H1 (cell line): Measurements from ENCODE around the gene RBP7. TPM values are rescaled to one million over a fixed set of nuclear protein-coding genes. Genes with fewer than 3 reads are reported as not detected.

Experiments
- CTCF ChIA-PET: fragments of 300-600 bp; sonication (Branson Sonifier 250); formaldehyde crosslinking; loops from one replicate; lab custom pipeline; 2021; ENCODE audit not compliant: partially characterized antibody; lab: Charles Lee
- POLR2A ChIA-PET: fragments of 300-600 bp; sonication (Branson Sonifier 250); formaldehyde crosslinking; loops from one replicate; lab custom pipeline; 2021; ENCODE audit warnings: inconsistent platforms; ENCODE audit not compliant: partially characterized antibody; lab: Charles Lee
- DNase-seq, 2 experiments: peaks; one replicate each; pipeline versions ENCODE4 v3.0.0 to v3.0.0-alpha.2; 2010 to 2022; ENCODE audit warnings: low spot score in 2 of 2, low read depth in 1 of 2, mixed read lengths in 1 of 2
- FAIRE-seq: peaks from 2 replicates; lab custom pipeline; 2011; peaks lifted over from hg19 to GRCh38; lab: Jason Lieb, UNC
- H2AFZ ChIP-seq: 2 replicates; pipeline ENCODE4 v1.8.1; 2012; ENCODE audit warnings: low read length, inconsistent platforms
- H2AK5ac ChIP-seq: 2 replicates; pipeline ENCODE4 v1.6.1; 2013; ENCODE audit warnings: low read depth, low read length
- H2BK120ac ChIP-seq: replicated peaks from 2 replicates; pipeline ENCODE3; 2013; ENCODE audit warnings: low read depth, low read length, inconsistent platforms
- H2BK12ac ChIP-seq: 2 replicates; pipeline ENCODE4 v1.6.1; 2013; ENCODE audit warnings: low read depth, low read length
- H2BK15ac ChIP-seq: 2 replicates; pipeline ENCODE4 v1.6.1; 2013; ENCODE audit warnings: low read length
- H2BK20ac ChIP-seq: 2 replicates; pipeline ENCODE4 v1.6.1; 2013; ENCODE audit warnings: low read length
- H2BK5ac ChIP-seq: 2 replicates; pipeline ENCODE4 v1.6.1; 2013; ENCODE audit warnings: low read depth, low read length
- H3K14ac ChIP-seq: 2 replicates; pipeline ENCODE4 v1.6.1; 2013; ENCODE audit warnings: inconsistent platforms; ENCODE audit not compliant: insufficient read length
- H3K18ac ChIP-seq: 2 replicates; pipeline ENCODE4 v1.6.1; 2013; ENCODE audit warnings: low read length; ENCODE audit errors: extremely low read depth
- H3K23ac ChIP-seq: 2 replicates; pipeline ENCODE4 v1.6.1; 2013; ENCODE audit warnings: inconsistent platforms; ENCODE audit not compliant: insufficient read length
- H3K23me2 ChIP-seq: 2 replicates; pipeline ENCODE4 v1.6.1; 2013; ENCODE audit warnings: low read depth, low read length
- H3K27ac ChIP-seq: 2 replicates; pipeline ENCODE4 v1.6.1; 2011; ENCODE audit warnings: low read depth, low read length, inconsistent platforms
- H3K27me3 ChIP-seq, 4 experiments: replicated peaks in 1 of 4; 1 replicate in 1 of 4; 2 replicates in 3 of 4; pipeline versions ENCODE4 v1.6.1 to v1.8.1; 2011 to 2013; ENCODE audit warnings: low read length in 3 of 4, mild to moderate bottlenecking in 3 of 4, inconsistent platforms in 2 of 4, mixed read lengths in 2 of 4, moderate library complexity in 1 of 4; ENCODE audit not compliant: control insufficient read depth in 3 of 4, insufficient read depth in 3 of 4; ENCODE audit errors: extremely low read depth in 1 of 4
- H3K36me3 ChIP-seq, 4 experiments: 2 replicates each; pipeline versions ENCODE4 v1.6.1 to v1.8.1; 2011 to 2013; ENCODE audit warnings: mild to moderate bottlenecking in 4 of 4, low read length in 3 of 4, moderate library complexity in 2 of 4, control low read depth in 1 of 4, inconsistent platforms in 1 of 4; ENCODE audit not compliant: insufficient read depth in 4 of 4, control insufficient read depth in 2 of 4
- H3K4ac ChIP-seq: replicated peaks from 2 replicates; pipeline ENCODE3; 2013; ENCODE audit warnings: low read length, low read depth, mixed read lengths, inconsistent platforms; ENCODE audit not compliant: insufficient read length
- H3K4me1 ChIP-seq, 4 experiments: replicated peaks in 1 of 4; 1 replicate in 1 of 4; 2 replicates in 3 of 4; pipeline versions ENCODE4 v1.6.1 to v1.8.1; 2011 to 2013; ENCODE audit warnings: low read length in 3 of 4, inconsistent platforms in 2 of 4, mixed read lengths in 1 of 4; ENCODE audit not compliant: insufficient read depth in 4 of 4, control insufficient read depth in 3 of 4
- H3K4me2 ChIP-seq, 2 experiments: 2 replicates each; pipeline versions ENCODE4 v1.6.1 to v1.8.1; 2011 to 2013; ENCODE audit warnings: low read depth in 2 of 2, low read length in 2 of 2, control low read depth in 1 of 2, inconsistent platforms in 1 of 2, mild to moderate bottlenecking in 1 of 2; ENCODE audit not compliant: insufficient read depth in 1 of 2
- H3K4me3 ChIP-seq, 4 experiments: fragments of 200-600, 300-600 bp in 1 of 4; sonication (generic), shearing (Covaris generic), sonication (Bioruptor Twin) in 1 of 4; 2 replicates each; pipeline versions ENCODE4 v1.5.1 to v1.8.1; 2011 to 2016; ENCODE audit warnings: low read length in 4 of 4, low read depth in 3 of 4, control low read depth in 2 of 4, inconsistent platforms in 2 of 4, mild to moderate bottlenecking in 2 of 4, mixed read lengths in 1 of 4, moderate library complexity in 1 of 4; ENCODE audit not compliant: insufficient read depth in 2 of 4; ENCODE audit errors: extremely low read depth in 1 of 4
- H3K56ac ChIP-seq: replicated peaks from 2 replicates; pipeline ENCODE3; 2013; ENCODE audit warnings: low read depth, mild to moderate bottlenecking, mixed read lengths, low read length, inconsistent platforms; ENCODE audit not compliant: insufficient read length
- H3K79me1 ChIP-seq: 2 replicates; pipeline ENCODE4 v1.6.1; 2013; ENCODE audit warnings: low read depth, low read length, control low read depth
- H3K79me2 ChIP-seq, 2 experiments: 2 replicates each; pipeline versions ENCODE4 v1.6.1 to v1.8.1; 2012 to 2013; ENCODE audit warnings: low read length in 2 of 2, mild to moderate bottlenecking in 2 of 2, inconsistent platforms in 1 of 2; ENCODE audit not compliant: insufficient read depth in 2 of 2, control insufficient read depth in 1 of 2
- H3K9ac ChIP-seq, 4 experiments: replicated peaks in 1 of 4; 1 replicate in 1 of 4; 2 replicates in 3 of 4; pipeline versions ENCODE4 v1.6.1 to v1.8.1; 2011 to 2013; ENCODE audit warnings: low read depth in 3 of 4, low read length in 3 of 4, control low read depth in 2 of 4, mild to moderate bottlenecking in 2 of 4, moderate library complexity in 2 of 4, inconsistent platforms in 1 of 4; ENCODE audit errors: extremely low read depth in 1 of 4
- H3K9me3 ChIP-seq, 2 experiments: 2 replicates each; pipeline versions ENCODE4 v1.6.1 to v1.8.1; 2012 to 2013; ENCODE audit warnings: mild to moderate bottlenecking in 2 of 2, moderate library complexity in 2 of 2, control low read depth in 1 of 2, inconsistent platforms in 1 of 2, low read depth in 1 of 2, low read length in 1 of 2, mixed read lengths in 1 of 2; ENCODE audit not compliant: insufficient read depth in 2 of 2
- H4K20me1 ChIP-seq, 2 experiments: replicated peaks in 1 of 2; 2 replicates each; pipeline versions ENCODE3 to v1.8.1; 2011 to 2013; ENCODE audit warnings: inconsistent platforms in 2 of 2, low read length in 2 of 2, mild to moderate bottlenecking in 1 of 2; ENCODE audit not compliant: insufficient read depth in 2 of 2, control insufficient read depth in 1 of 2
- H4K5ac ChIP-seq: 2 replicates; pipeline ENCODE4 v1.6.1; 2013; ENCODE audit warnings: low read length, low read depth, mixed read lengths, inconsistent platforms; ENCODE audit not compliant: insufficient read length
- H4K8ac ChIP-seq: 2 replicates; pipeline ENCODE4 v1.8.0; 2013; ENCODE audit warnings: mild to moderate bottlenecking, moderate library complexity, low read length, inconsistent platforms; ENCODE audit not compliant: insufficient read depth; ENCODE audit errors: extremely low read depth
- H4K91ac ChIP-seq: replicated peaks from 2 replicates; pipeline ENCODE3; 2013; ENCODE audit warnings: low read length, mixed read lengths, inconsistent platforms; ENCODE audit not compliant: insufficient read length
- BCL11A ChIP-seq, 2 experiments: IDR thresholded peaks; one replicate each; pipeline ENCODE4 v1.6.1; 2011; ENCODE audit warnings: low read depth in 2 of 2, low read length in 2 of 2, mild to moderate bottlenecking in 2 of 2
- CHD1 ChIP-seq: IDR thresholded peaks from 2 replicates; pipeline ENCODE4 v1.6.1; 2012; ENCODE audit warnings: low read depth, low read length, improper control_type of control experiment
- EGR1 ChIP-seq: IDR thresholded peaks from 2 replicates; pipeline ENCODE4 v1.6.1; 2011; ENCODE audit warnings: low read depth, low read length, borderline replicate concordance
- GTF2F1 ChIP-seq: IDR thresholded peaks from 2 replicates; pipeline ENCODE4 v1.6.1; 2012; ENCODE audit warnings: low read depth, low read length, improper control_type of control experiment, borderline replicate concordance
- PHF8 ChIP-seq: fragments of 200-600 bp; sonication (generic); conservative IDR thresholded peaks from 2 replicates; pipeline ENCODE4 v1.7.1; 2012; ENCODE audit warnings: low read depth, mild to moderate bottlenecking, inconsistent platforms, low read length, moderate library complexity
- SP1 ChIP-seq: IDR thresholded peaks from 2 replicates; pipeline ENCODE4 v1.6.1; 2011; ENCODE audit warnings: low read depth, low read length
- WGBS, 2 experiments: shearing (Covaris generic) in 1 of 2; methylation state at CpG; one replicate each; pipeline versions ENCODE4 v1.1.6 to v1.1.7; 2013 to 2015; ENCODE audit warnings: low lambda C conversion rate in 2 of 2, mixed read lengths in 2 of 2, inconsistent platforms in 1 of 2, low coverage in 1 of 2, missing lambda C conversion rate in 1 of 2; ENCODE audit not compliant: insufficient replicate concordance in 2 of 2, insufficient coverage in 1 of 2, insufficient read length in 1 of 2; ENCODE audit errors: extremely low coverage in 1 of 2, missing lambda C conversion rate in 1 of 2; 5-methylcytosine and 5-hydroxymethylcytosine counted together
- polyA plus RNA-seq, 7 experiments: library from polyadenylated mRNA; depleted of rRNA in 3 of 7; stranded (reverse) in 5 of 7; unstranded in 2 of 7; fragments of >200 nt in 5 of 7; fragments of 200-250 nt in 2 of 7; gene quantifications; 1 replicate in 5 of 7; 2 replicates in 1 of 7; 4 replicates in 1 of 7; pipeline versions ENCODE4 v1.2.1 to v1.2.3, GENCODE V29; 2011 to 2013; ENCODE audit warnings: missing spikeins in 2 of 7, mixed read lengths in 2 of 7
- total RNA-seq: library from RNA; stranded (reverse); fragmentation: NEBNext Ultra II Directional; extraction: Animal tissue kit (Norgen Biotek cat#: 25700); gene quantifications from 2 replicates; pipeline ENCODE4 v1.2.1, GENCODE V29; 2021

RBP7 gene
- total and polyA plus RNA-seq, 2 of the 8 experiments (the other 6 are each of a cell fraction or from before 2014, with no cell fraction given): 5.7 to 7.2 TPM

- Histone ChIP-seq H3K4me2 (no peak overlapping the region), H4K91ac (no peak overlapping the region), H3K9ac (no peak overlapping the region), H3K4ac (no peak overlapping the region), H3K23me2 (no peaks in the 10 kb centered on the region), H3K36me3 (no peaks in the 10 kb centered on the region), H3K4me3 (no peak overlapping the region), H3K9me3 (peaks cover 0 to 4% of the 10 kb centered on the region in 2 experiments; a peak in 1 of 4 replicates), H4K8ac (no peak overlapping the region), H4K20me1 (no peaks in the 10 kb centered on the region), H2AK5ac (no peak overlapping the region), H3K27me3 (no peaks in the 10 kb centered on the region), H3K79me1 (no peaks in the 10 kb centered on the region), H3K14ac (no peak overlapping the region), H3K27ac (no peak overlapping the region), H2BK5ac (no peak overlapping the region), H2BK15ac (no peak overlapping the region), H3K56ac (no peak overlapping the region), H3K23ac (no peak overlapping the region), H2BK20ac (no peak overlapping the region), H3K4me1 (no peaks in the 10 kb centered on the region), H2BK120ac (no peak overlapping the region), H4K5ac (no peak overlapping the region), H2AFZ (no peak overlapping the region), H3K79me2 (no peaks in the 10 kb centered on the region), H3K18ac (no peak overlapping the region), H2BK12ac (no peak overlapping the region)
- 82% methylated on average over 2 of the region's 2 CpGs; no CpG with 5 or more reads in 1 of the 2 experiments for WGBS, 2 experiments
- TF ChIP-seq CHD1: no peak
- no peak for TF ChIP-seq PHF8
- no peak for TF ChIP-seq GTF2F1
- TF ChIP-seq EGR1: no peak
- no peak for TF ChIP-seq BCL11A (IDR thresholded peaks at IDR 0.05; ENCODE audit: low read depth in 2 of 2, low read length in 2 of 2)
- TF ChIP-seq SP1: no peak
- ChIA-PET POLR2A (no interaction called here), CTCF (interaction anchor here (0.7 kb wide), 1 partner anchor 141 kb away, joined by 3 read pairs; no protein-coding TSS in a partner anchor)
- no peak for DNase-seq
- FAIRE-seq: no peak
Measured at GRCh38 chr1:10025354-10025753, 28.3 kb downstream of the RBP7 start.
